Thyroid gland (tissue), 4 donors: ENCODE measurements around the gene KIF11.

Experiments used
- POLR2A ChIP-seq, 2 donors: fragments of 450-650 bp; IDR thresholded peaks; one replicate each; pipeline ENCODE4 v1.6.1; 2017; ENCODE audit warnings: antibody characterized with exemption in 2 of 2, mild to moderate bottlenecking in 2 of 2, moderate library complexity in 1 of 2
- TF ChIP-seq, protein P1 (sequence below), 6 experiments: fragments of 200-600 bp in 3 of 6; fragments of 450-650 bp in 3 of 6; sonication (generic) in 3 of 6; IDR thresholded peaks; one replicate each; pipeline ENCODE4 v1.5.1; 2016 to 2019; ENCODE audit warnings: antibody characterized with exemption in 6 of 6, mild to moderate bottlenecking in 2 of 6, inconsistent platforms in 1 of 6, moderate library complexity in 1 of 6

GRCh38 chr10:92681306-92681834 lies 88.4 kb downstream of the KIF11 start:
- TF ChIP-seq, protein P1, sequence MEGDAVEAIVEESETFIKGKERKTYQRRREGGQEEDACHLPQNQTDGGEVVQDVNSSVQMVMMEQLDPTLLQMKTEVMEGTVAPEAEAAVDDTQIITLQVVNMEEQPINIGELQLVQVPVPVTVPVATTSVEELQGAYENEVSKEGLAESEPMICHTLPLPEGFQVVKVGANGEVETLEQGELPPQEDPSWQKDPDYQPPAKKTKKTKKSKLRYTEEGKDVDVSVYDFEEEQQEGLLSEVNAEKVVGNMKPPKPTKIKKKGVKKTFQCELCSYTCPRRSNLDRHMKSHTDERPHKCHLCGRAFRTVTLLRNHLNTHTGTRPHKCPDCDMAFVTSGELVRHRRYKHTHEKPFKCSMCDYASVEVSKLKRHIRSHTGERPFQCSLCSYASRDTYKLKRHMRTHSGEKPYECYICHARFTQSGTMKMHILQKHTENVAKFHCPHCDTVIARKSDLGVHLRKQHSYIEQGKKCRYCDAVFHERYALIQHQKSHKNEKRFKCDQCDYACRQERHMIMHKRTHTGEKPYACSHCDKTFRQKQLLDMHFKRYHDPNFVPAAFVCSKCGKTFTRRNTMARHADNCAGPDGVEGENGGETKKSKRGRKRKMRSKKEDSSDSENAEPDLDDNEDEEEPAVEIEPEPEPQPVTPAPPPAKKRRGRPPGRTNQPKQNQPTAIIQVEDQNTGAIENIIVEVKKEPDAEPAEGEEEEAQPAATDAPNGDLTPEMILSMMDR (IDR thresholded peaks at IDR 0.05) = no peak
- TF ChIP-seq POLR2A (IDR thresholded peaks at IDR 0.05) = no peak
